PC-3 (cell line): ENCODE measurements around the gene RAB14. TPM values are rescaled to one million over a fixed set of nuclear protein-coding genes. Genes with fewer than 3 reads are reported as not detected.

ENCODE experiments used
- ATAC-seq: fragments of 200-7000 bp; cut with Tn5 transposase; 2 replicates; pipeline ENCODE4 v1.9.1; 2020; ENCODE audit warnings: mild to moderate bottlenecking, moderate library complexity
- BruUV-seq: library from RNA; stranded (reverse); fragments of 400-500 nt; replicated peaks from 2 replicates; lab custom pipeline; 2021; lab: Mats Ljungman, UMichigan
- CTCF ChIA-PET: fragments of 300-600 bp; sonication (Branson Sonifier 250); formaldehyde crosslinking; loops from one replicate; lab custom pipeline; 2022; ENCODE audit warnings: antibody characterized with exemption; lab: Charles Lee
- POLR2A ChIA-PET: fragments of 300-600 bp; sonication (Branson Sonifier 250); formaldehyde crosslinking; loops from one replicate; lab custom pipeline; 2022; ENCODE audit warnings: antibody characterized with exemption; ENCODE audit not compliant: unreplicated experiment; lab: Charles Lee
- DNase-seq: peaks from one replicate; pipeline ENCODE4 v3.0.0-alpha.2; 2015
- H2AFZ ChIP-seq: fragments of 300-600 bp; sonication (generic); 2 replicates; pipeline ENCODE4 v1.6.0; 2016; ENCODE audit warnings: antibody characterized with exemption, low read length
- H3F3A ChIP-seq: fragments of 300-600 bp; sonication (generic); one replicate; pipeline ENCODE4 v1.6.0; 2017; ENCODE audit warnings: antibody characterized with exemption, low read length, control low read depth, mild to moderate bottlenecking; ENCODE audit not compliant: unreplicated experiment
- H3K27ac ChIP-seq: fragments of 300-600 bp; sonication (generic); 2 replicates; pipeline ENCODE4 v1.5.1; 2016; ENCODE audit warnings: mild to moderate bottlenecking, low read length
- H3K27me3 ChIP-seq: fragments of 300-600 bp; sonication (generic); 2 replicates; pipeline ENCODE4 v1.6.1; 2016; ENCODE audit warnings: low read length, mixed read lengths
- H3K36me3 ChIP-seq: fragments of 300-600 bp; sonication (generic); 2 replicates; pipeline ENCODE4 v1.6.1; 2016; ENCODE audit warnings: low read depth, mixed run types, low read length, mixed read lengths
- H3K4me1 ChIP-seq: fragments of 300-600 bp; sonication (generic); 2 replicates; pipeline ENCODE4 v1.5.1; 2016; ENCODE audit warnings: low read length; ENCODE audit not compliant: insufficient read depth
- H3K4me2 ChIP-seq: fragments of 300-600 bp; sonication (generic); 2 replicates; pipeline ENCODE4 v1.6.0; 2016; ENCODE audit warnings: low read length
- H3K4me3 ChIP-seq: fragments of 300-600 bp; sonication (generic); 2 replicates; pipeline ENCODE4 v1.5.1; 2016; ENCODE audit warnings: mild to moderate bottlenecking, low read length, mixed read lengths
- H3K79me2 ChIP-seq: fragments of 300-600 bp; sonication (generic); 2 replicates; pipeline ENCODE4 v1.6.1; 2017; ENCODE audit warnings: low read length, mixed read lengths
- H3K9ac ChIP-seq: fragments of 300-600 bp; sonication (generic); 2 replicates; pipeline ENCODE4 v1.6.0; 2016; ENCODE audit warnings: mild to moderate bottlenecking, low read length
- H3K9me2 ChIP-seq: fragments of 300-600 bp; sonication (generic); replicated peaks from 2 replicates; pipeline ENCODE4 v1.6.1; 2016; ENCODE audit warnings: mixed run types, low read length, mixed read lengths
- H3K9me3 ChIP-seq: fragments of 300-600 bp; sonication (generic); 2 replicates; pipeline ENCODE4 v1.6.1; 2016; ENCODE audit warnings: low read length, mixed read lengths
- H4K20me1 ChIP-seq: fragments of 300-600 bp; sonication (generic); 2 replicates; pipeline ENCODE4 v1.6.1; 2016; ENCODE audit warnings: low read length, mixed read lengths
- EZH2 ChIP-seq: fragments of 300-600 bp; sonication (generic); IDR thresholded peaks from one replicate; pipeline ENCODE4 v1.6.1; 2017; ENCODE audit warnings: antibody characterized with exemption, mild to moderate bottlenecking, low read length; ENCODE audit not compliant: unreplicated experiment
- EZH2phosphoT487 ChIP-seq: fragments of 300-600 bp; sonication (generic); IDR thresholded peaks from 2 replicates; pipeline ENCODE4 v1.6.1; 2018; ENCODE audit warnings: mild to moderate bottlenecking, antibody characterized with exemption, low read length, borderline replicate concordance
- intact Hi-C: fragments of 100-400 bp; cut with micrococcal nuclease; formaldehyde crosslinking; loops from 2 replicates; pipeline ENCODE4 v1.9.0; 2023
- total RNA-seq: library from RNA; depleted of rRNA; stranded (reverse); fragments of >200 nt; gene quantifications from 2 replicates; pipeline ENCODE4 v1.2.3, GENCODE V29; 2014
- TF ChIP-seq, protein P1 (sequence below): fragments of 300-600 bp; sonication (generic); conservative IDR thresholded peaks from 2 replicates; pipeline ENCODE4 v1.5.1; 2017; ENCODE audit warnings: antibody characterized with exemption, low read depth, mild to moderate bottlenecking, low read length

The RAB14 gene
- total RNA-seq, 1 experiment from 2014 or later, result 13.8 TPM

GRCh38 chr9:121227862-121228261, 26.2 kb upstream of the RAB14 start:
- H3F3A ChIP-seq, result no peaks in the 10 kb centered on the region
- H3K27me3 ChIP-seq, result no peaks in the 10 kb centered on the region
- H4K20me1 ChIP-seq, result no peaks in the 10 kb centered on the region
- no TSS peak for BruUV-seq
- H3K79me2 ChIP-seq, result no peaks in the 10 kb centered on the region
- no peak for DNase-seq
- ChIA-PET CTCF (no interaction called here), POLR2A (no interaction called here)
- no peak overlapping the region for H3K27ac ChIP-seq
- no peaks in the 10 kb centered on the region for H3K9me2 ChIP-seq
- no peaks in the 10 kb centered on the region for H3K36me3 ChIP-seq
- H3K4me1 ChIP-seq, result peaks cover 7% of the 10 kb centered on the region
- no peak overlapping the region for H3K9ac ChIP-seq
- H2AFZ ChIP-seq, result no peak overlapping the region
- TF ChIP-seq EZH2, result no peak
- H3K4me3 ChIP-seq, result no peak overlapping the region
- no peak for ATAC-seq
- no peaks in the 10 kb centered on the region for H3K9me3 ChIP-seq
- intact Hi-C loops, result no loop called here
- H3K4me2 ChIP-seq, result no peak overlapping the region

GRCh38 chr9:121226175-121226574, 24.5 kb upstream of the RAB14 start:
- H3K4me3 ChIP-seq, result no peak overlapping the region
- no peaks in the 10 kb centered on the region for H3K9me3 ChIP-seq
- peak; percentile 45 for DNase-seq
- H3K36me3 ChIP-seq, result no peaks in the 10 kb centered on the region
- H3K4me2 ChIP-seq, result no peak overlapping the region
- no TSS peak for BruUV-seq
- TF ChIP-seq, protein P1, sequence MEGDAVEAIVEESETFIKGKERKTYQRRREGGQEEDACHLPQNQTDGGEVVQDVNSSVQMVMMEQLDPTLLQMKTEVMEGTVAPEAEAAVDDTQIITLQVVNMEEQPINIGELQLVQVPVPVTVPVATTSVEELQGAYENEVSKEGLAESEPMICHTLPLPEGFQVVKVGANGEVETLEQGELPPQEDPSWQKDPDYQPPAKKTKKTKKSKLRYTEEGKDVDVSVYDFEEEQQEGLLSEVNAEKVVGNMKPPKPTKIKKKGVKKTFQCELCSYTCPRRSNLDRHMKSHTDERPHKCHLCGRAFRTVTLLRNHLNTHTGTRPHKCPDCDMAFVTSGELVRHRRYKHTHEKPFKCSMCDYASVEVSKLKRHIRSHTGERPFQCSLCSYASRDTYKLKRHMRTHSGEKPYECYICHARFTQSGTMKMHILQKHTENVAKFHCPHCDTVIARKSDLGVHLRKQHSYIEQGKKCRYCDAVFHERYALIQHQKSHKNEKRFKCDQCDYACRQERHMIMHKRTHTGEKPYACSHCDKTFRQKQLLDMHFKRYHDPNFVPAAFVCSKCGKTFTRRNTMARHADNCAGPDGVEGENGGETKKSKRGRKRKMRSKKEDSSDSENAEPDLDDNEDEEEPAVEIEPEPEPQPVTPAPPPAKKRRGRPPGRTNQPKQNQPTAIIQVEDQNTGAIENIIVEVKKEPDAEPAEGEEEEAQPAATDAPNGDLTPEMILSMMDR, result no peak
- TF ChIP-seq EZH2phosphoT487 (no peak), EZH2 (no peak)
- ATAC-seq, result peak; percentile 53; the same call in 1 of the 2 replicates
- no peak overlapping the region for H3K27ac ChIP-seq
- no peaks in the 10 kb centered on the region for H3K27me3 ChIP-seq
- no peaks in the 10 kb centered on the region for H3F3A ChIP-seq
- no peaks in the 10 kb centered on the region for H3K79me2 ChIP-seq
- H3K9ac ChIP-seq, result no peak overlapping the region
- H4K20me1 ChIP-seq, result no peaks in the 10 kb centered on the region
- intact Hi-C loops, result no loop called here
- H3K9me2 ChIP-seq, result no peaks in the 10 kb centered on the region
- peaks cover 7% of the 10 kb centered on the region for H3K4me1 ChIP-seq
- CTCF ChIA-PET, result no interaction called here
- POLR2A ChIA-PET, result no interaction called here
- H2AFZ ChIP-seq, result no peak overlapping the region

DNA sequence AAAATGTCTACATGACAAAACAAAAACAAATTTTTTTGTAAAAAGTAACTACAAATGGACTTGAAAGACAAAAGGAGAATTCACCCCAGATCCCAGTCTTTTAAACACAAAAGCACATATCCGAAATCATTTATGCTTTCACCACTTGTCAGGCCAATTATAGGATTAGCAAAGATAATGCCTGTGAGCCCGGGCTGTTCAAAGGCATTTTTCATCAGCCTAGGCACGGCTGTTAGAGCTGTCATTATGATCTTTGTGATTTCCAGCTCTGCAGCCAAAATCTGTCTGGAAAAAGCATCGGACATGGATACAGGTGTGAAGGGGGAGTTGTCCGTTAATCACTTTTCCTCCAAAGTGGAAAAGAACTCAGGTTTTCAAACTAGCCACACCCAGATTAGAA, 23.6 kb upstream of the RAB14 start:
- H3K9me2 ChIP-seq, result no peaks in the 10 kb centered on the region
- H3K4me3 ChIP-seq, result no peak overlapping the region
- H4K20me1 ChIP-seq, result no peaks in the 10 kb centered on the region
- no peaks in the 10 kb centered on the region for H3K9me3 ChIP-seq
- no TSS peak for BruUV-seq
- no peak overlapping the region for H2AFZ ChIP-seq
- TF ChIP-seq, protein P1, result no peak
- TF ChIP-seq EZH2phosphoT487 (no peak), EZH2 (no peak)
- no peaks in the 10 kb centered on the region for H3K27me3 ChIP-seq
- ATAC-seq (no peak), DNase-seq (no peak)
- H3K4me2 ChIP-seq, result no peak overlapping the region
- no peaks in the 10 kb centered on the region for H3K79me2 ChIP-seq
- no peaks in the 10 kb centered on the region for H3K36me3 ChIP-seq
- no peak overlapping the region for H3K27ac ChIP-seq
- ChIA-PET CTCF (no interaction called here), POLR2A (no interaction called here)
- H3K4me1 ChIP-seq, result peaks cover 7% of the 10 kb centered on the region
- H3F3A ChIP-seq, result no peaks in the 10 kb centered on the region
- intact Hi-C loops, result no loop called here
- no peak overlapping the region for H3K9ac ChIP-seq
